Measurements from ENCODE around the gene SAMMSON. TPM values are rescaled to one million over a fixed set of nuclear protein-coding genes. Genes with fewer than 3 reads are reported as not detected.

Gene SAMMSON
- total and polyA plus RNA-seq, 10 donors, result 0.05 to 1.0 TPM; not detected in 8

DNA sequence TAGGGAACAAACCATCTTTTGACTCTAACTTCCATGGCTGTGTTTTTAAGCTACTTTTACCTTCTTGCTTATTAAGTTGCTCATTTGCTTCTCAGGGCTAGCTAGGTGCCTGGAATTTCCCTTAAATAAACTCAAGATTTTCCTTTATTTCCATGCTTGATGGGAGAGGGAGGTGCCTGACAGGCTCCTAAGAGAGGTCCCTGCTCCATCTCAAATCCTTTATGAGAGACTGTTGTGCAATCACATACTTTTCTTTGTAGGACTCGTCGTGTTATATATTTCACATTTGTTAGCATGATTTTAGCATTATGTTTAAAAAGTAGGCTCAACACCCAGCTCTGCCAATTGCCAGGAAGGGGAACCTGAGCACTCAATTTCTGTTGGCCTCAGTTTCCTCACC is 95.7 kb downstream of the SAMMSON start:
- 84 to 94% (median 90%) methylated on average over 2 of the region's 2 CpGs for WGBS, 5 donors
- no peak for TF ChIP-seq POLR2A (IDR thresholded peaks at IDR 0.05)
- TF ChIP-seq POLR2AphosphoS5 (IDR thresholded peaks at IDR 0.05), result no peak
- TF ChIP-seq, protein P1, sequence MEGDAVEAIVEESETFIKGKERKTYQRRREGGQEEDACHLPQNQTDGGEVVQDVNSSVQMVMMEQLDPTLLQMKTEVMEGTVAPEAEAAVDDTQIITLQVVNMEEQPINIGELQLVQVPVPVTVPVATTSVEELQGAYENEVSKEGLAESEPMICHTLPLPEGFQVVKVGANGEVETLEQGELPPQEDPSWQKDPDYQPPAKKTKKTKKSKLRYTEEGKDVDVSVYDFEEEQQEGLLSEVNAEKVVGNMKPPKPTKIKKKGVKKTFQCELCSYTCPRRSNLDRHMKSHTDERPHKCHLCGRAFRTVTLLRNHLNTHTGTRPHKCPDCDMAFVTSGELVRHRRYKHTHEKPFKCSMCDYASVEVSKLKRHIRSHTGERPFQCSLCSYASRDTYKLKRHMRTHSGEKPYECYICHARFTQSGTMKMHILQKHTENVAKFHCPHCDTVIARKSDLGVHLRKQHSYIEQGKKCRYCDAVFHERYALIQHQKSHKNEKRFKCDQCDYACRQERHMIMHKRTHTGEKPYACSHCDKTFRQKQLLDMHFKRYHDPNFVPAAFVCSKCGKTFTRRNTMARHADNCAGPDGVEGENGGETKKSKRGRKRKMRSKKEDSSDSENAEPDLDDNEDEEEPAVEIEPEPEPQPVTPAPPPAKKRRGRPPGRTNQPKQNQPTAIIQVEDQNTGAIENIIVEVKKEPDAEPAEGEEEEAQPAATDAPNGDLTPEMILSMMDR (IDR thresholded peaks at IDR 0.05 in 8 of 11, conservative IDR thresholded peaks at IDR 0.05 in 3 of 11), result no peak
- Histone ChIP-seq H3K4me3 (no peak overlapping the region), H3K36me3 (no peaks in the 10 kb centered on the region), H3K4me1 (no peaks in the 10 kb centered on the region), H3K27ac (no peak overlapping the region), H3K9me3 (no peaks in the 10 kb centered on the region), H3K27me3 (replicated peaks in 1 of 7) (no peaks in the 10 kb centered on the region)
- intact Hi-C loops (cut with DNase I; ENCODE audit: low total_unique reads), result no loop called here
- no peak for DNase-seq

DNA sequence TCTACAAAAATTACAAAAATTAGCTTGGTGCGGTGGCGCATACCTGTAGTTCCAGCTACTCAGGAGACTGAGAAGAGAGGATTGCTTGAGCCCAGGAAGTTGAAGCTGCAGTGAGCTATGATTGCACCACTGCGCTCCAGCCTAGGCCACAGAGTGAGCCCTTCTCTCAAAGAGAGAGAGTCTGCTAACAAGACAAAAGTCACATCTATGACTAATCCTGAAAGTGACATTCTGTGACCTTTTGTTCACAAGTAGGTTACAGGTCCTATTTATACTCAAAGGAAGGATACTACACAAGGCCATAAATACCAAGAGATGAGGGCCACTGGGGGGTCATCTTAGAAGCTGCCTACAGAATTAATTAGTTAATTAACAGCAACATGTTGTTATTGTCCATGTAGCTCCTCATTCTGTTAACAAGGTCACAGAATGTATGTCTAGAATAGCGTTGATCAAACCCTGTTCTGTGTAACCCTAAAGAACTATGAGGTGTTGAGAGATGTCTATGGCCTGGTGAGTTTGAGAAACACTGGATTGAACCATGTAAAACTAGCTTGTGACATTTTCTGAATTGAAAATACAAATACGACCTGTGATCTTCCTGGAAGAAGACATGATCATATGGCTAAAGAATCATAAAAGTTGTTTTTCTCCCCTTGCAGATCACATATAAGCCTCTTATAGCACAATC is 97.0 kb downstream of the SAMMSON start:
- 85 to 90% (median 89%) methylated on average over 4 to 5 of the region's 5 CpGs for WGBS, 5 donors
- no peaks in the 10 kb centered on the region for H3K27me3 ChIP-seq (replicated peaks in 1 of 7)
- H3K27ac ChIP-seq, result no peak overlapping the region
- H3K9me3 ChIP-seq, result no peaks in the 10 kb centered on the region
- no peaks in the 10 kb centered on the region for H3K36me3 ChIP-seq
- DNase-seq, result no peak
- H3K4me1 ChIP-seq, result no peaks in the 10 kb centered on the region
- no peak for TF ChIP-seq POLR2A (IDR thresholded peaks at IDR 0.05)
- no peak for TF ChIP-seq POLR2AphosphoS5 (IDR thresholded peaks at IDR 0.05)
- TF ChIP-seq, protein P1 (IDR thresholded peaks at IDR 0.05 in 8 of 11, conservative IDR thresholded peaks at IDR 0.05 in 3 of 11), result no peak
- intact Hi-C loops (cut with DNase I; ENCODE audit: low total_unique reads), result no loop called here
- H3K4me3 ChIP-seq, result no peak overlapping the region

GRCh38 chr3:70097084-70097483 is 97.6 kb downstream of the SAMMSON start:
- no peak for DNase-seq
- no peaks in the 10 kb centered on the region for H3K9me3 ChIP-seq
- H3K27me3 ChIP-seq (replicated peaks in 1 of 7), result no peaks in the 10 kb centered on the region
- TF ChIP-seq POLR2AphosphoS5 (IDR thresholded peaks at IDR 0.05), result no peak
- TF ChIP-seq, protein P1 (IDR thresholded peaks at IDR 0.05 in 8 of 11, conservative IDR thresholded peaks at IDR 0.05 in 3 of 11), result no peak
- TF ChIP-seq POLR2A (IDR thresholded peaks at IDR 0.05), result no peak
- H3K4me1 ChIP-seq, result no peaks in the 10 kb centered on the region
- WGBS, 5 donors, result 94 to 100% (median 94%) methylated on average over 1 of the region's 1 CpG
- intact Hi-C loops (cut with DNase I; ENCODE audit: low total_unique reads), result no loop called here
- H3K36me3 ChIP-seq, result no peaks in the 10 kb centered on the region
- H3K4me3 ChIP-seq, result no peak overlapping the region
- no peak overlapping the region for H3K27ac ChIP-seq

DNA sequence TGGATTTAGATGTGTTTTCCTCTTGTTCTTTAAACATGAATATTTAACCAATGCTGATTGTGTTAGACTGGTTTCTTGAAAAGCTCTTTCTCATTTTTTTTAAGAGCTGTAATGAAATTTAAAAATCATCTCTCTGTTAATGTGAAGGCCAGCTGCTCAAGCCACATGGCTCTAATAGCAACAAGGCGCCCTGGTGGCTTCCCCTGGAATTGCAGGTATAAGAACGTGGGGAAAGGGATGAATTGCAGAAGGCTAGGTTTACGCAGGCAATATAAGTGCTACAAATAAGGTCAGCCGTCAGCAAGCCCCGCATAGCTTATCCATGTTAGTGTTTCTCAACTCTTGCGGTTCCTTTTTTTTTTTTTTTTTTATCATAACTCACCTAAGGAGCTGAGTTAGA is 108.5 kb downstream of the SAMMSON start:
- TF ChIP-seq, protein P1 (IDR thresholded peaks at IDR 0.05 in 8 of 11, conservative IDR thresholded peaks at IDR 0.05 in 3 of 11), result peak in 7 of 11 experiments; percentile 14 to 46 (median 33)
- no peak for TF ChIP-seq POLR2A (IDR thresholded peaks at IDR 0.05)
- no peak for DNase-seq
- no peak overlapping the region for H3K4me3 ChIP-seq
- H3K27me3 ChIP-seq (replicated peaks in 1 of 7), result no peaks in the 10 kb centered on the region
- H3K9me3 ChIP-seq, result no peaks in the 10 kb centered on the region
- no peak overlapping the region for H3K27ac ChIP-seq
- no peaks in the 10 kb centered on the region for H3K4me1 ChIP-seq
- intact Hi-C loops (cut with DNase I; ENCODE audit: low total_unique reads), result no loop called here
- H3K36me3 ChIP-seq, result no peaks in the 10 kb centered on the region
- WGBS, 5 donors, result 57 to 65% (median 59%) methylated on average over 6 of the region's 6 CpGs
